HG02763 (cell line): ENCODE measurements around the gene RRP15.

Experiments
- ATAC-seq: cut with Tn5 transposase; IDR thresholded peaks from one replicate; pipeline ENCODE4 v1.9.1; 2021; ENCODE audit warnings: mild to moderate bottlenecking, moderate library complexity; ENCODE audit not compliant: unreplicated experiment

RRP15 gene

GRCh38 chr1:218357893-218358232 is 72.8 kb downstream of the RRP15 start:
- no peak for ATAC-seq

- ATAC-seq, result no peak
Observed at GRCh38 chr1:218361298-218362065, 76.4 kb downstream of the RRP15 start.

GRCh38 chr1:218362418-218363076 is 77.5 kb downstream of the RRP15 start:
- ATAC-seq, result no peak

- ATAC-seq, result no peak
Observed at GRCh38 chr1:218363141-218363540, 78.0 kb downstream of the RRP15 start.

GRCh38 chr1:218364028-218364710 is 79.1 kb downstream of the RRP15 start:
- no peak for ATAC-seq

GRCh38 chr1:218365226-218365999 is 80.3 kb downstream of the RRP15 start:
- ATAC-seq, result no peak

GRCh38 chr1:218366322-218367052 is 81.4 kb downstream of the RRP15 start:
- no peak for ATAC-seq

GRCh38 chr1:218367118-218367517 is 82.0 kb downstream of the RRP15 start:
- no peak for ATAC-seq

- no peak for ATAC-seq
Observed at GRCh38 chr1:218368686-218369085, 83.6 kb downstream of the RRP15 start.

- ATAC-seq, result no peak
Observed at GRCh38 chr1:218369688-218370511, 84.8 kb downstream of the RRP15 start.

GRCh38 chr1:218371927-218372672 is 87.0 kb downstream of the RRP15 start:
- no peak for ATAC-seq

- ATAC-seq, result no peak
Observed at GRCh38 chr1:218374401-218375353, 89.6 kb downstream of the RRP15 start.

- no peak for ATAC-seq
Observed at GRCh38 chr1:218376722-218377121, 91.6 kb downstream of the RRP15 start.

GRCh38 chr1:218377143-218377660 is 92.1 kb downstream of the RRP15 start:
- peak; percentile 52 for ATAC-seq

- ATAC-seq, result no peak
Observed at GRCh38 chr1:218380125-218380977, 95.3 kb downstream of the RRP15 start.

GRCh38 chr1:218382261-218382660 is 97.2 kb downstream of the RRP15 start:
- ATAC-seq, result no peak

GRCh38 chr1:218383051-218383450 is 98.0 kb downstream of the RRP15 start:
- ATAC-seq, result no peak
